H9 (cell line): ENCODE data around the gene MARCHF9. TPM values are rescaled to one million over a fixed set of nuclear protein-coding genes. Genes with fewer than 3 reads are reported as not detected.

Source experiments
- DNase-seq: peaks from one replicate; pipeline ENCODE4 v3.0.0-alpha.2; 2017
- H2AFZ ChIP-seq: one replicate; pipeline ENCODE4 v1.6.1; 2013; ENCODE audit warnings: mild to moderate bottlenecking, low read length, control low read depth, moderate library complexity
- H2AK5ac ChIP-seq: 2 replicates; pipeline ENCODE4 v1.6.1; 2013; ENCODE audit warnings: low read length, control low read depth, mixed read lengths; ENCODE audit not compliant: insufficient read length
- H2BK120ac ChIP-seq: one replicate; pipeline ENCODE4 v1.6.1; 2013; ENCODE audit warnings: low read depth, mild to moderate bottlenecking, low read length, control low read depth, inconsistent platforms; ENCODE audit not compliant: poor library complexity, severe bottlenecking
- H2BK12ac ChIP-seq: 2 replicates; pipeline ENCODE4 v1.6.1; 2013; ENCODE audit warnings: low read length, control low read depth, mixed read lengths, low read depth; ENCODE audit not compliant: insufficient read length
- H2BK15ac ChIP-seq: 2 replicates; pipeline ENCODE4 v1.6.1; 2013; ENCODE audit warnings: low read depth, low read length, control low read depth
- H2BK20ac ChIP-seq: one replicate; pipeline ENCODE4 v1.6.1; 2013; ENCODE audit warnings: low read depth, mild to moderate bottlenecking, low read length, control low read depth, inconsistent platforms; ENCODE audit not compliant: poor library complexity, severe bottlenecking
- H2BK5ac ChIP-seq: 2 replicates; pipeline ENCODE4 v1.6.1; 2013; ENCODE audit warnings: low read length, control low read depth, mixed read lengths; ENCODE audit not compliant: insufficient read length
- H3K14ac ChIP-seq: 2 replicates; pipeline ENCODE4 v1.6.1; 2013; ENCODE audit warnings: low read length, control low read depth; ENCODE audit not compliant: insufficient read depth
- H3K18ac ChIP-seq: 2 replicates; pipeline ENCODE4 v1.6.1; 2013; ENCODE audit warnings: low read depth, mild to moderate bottlenecking, mixed read lengths, low read length, control low read depth; ENCODE audit not compliant: insufficient read length
- H3K23ac ChIP-seq: 2 replicates; pipeline ENCODE4 v1.6.1; 2013; ENCODE audit warnings: low read length, control low read depth, mixed read lengths, low read depth; ENCODE audit not compliant: insufficient read length
- H3K23me2 ChIP-seq: 2 replicates; pipeline ENCODE4 v1.6.1; 2013; ENCODE audit warnings: low read depth, mild to moderate bottlenecking, mixed read lengths, low read length, control low read depth; ENCODE audit not compliant: insufficient read length, poor library complexity, severe bottlenecking
- H3K27ac ChIP-seq: 2 replicates; pipeline ENCODE4 v1.5.1; 2013; ENCODE audit warnings: low read length, control low read depth, mixed read lengths, low read depth; ENCODE audit not compliant: insufficient read length
- H3K27me3 ChIP-seq: 2 replicates; pipeline ENCODE4 v1.6.1; 2013; ENCODE audit warnings: low read length, control low read depth, inconsistent platforms; ENCODE audit not compliant: insufficient read depth
- H3K4ac ChIP-seq: 2 replicates; pipeline ENCODE4 v1.6.1; 2013; ENCODE audit warnings: low read depth, mild to moderate bottlenecking, control low read depth, inconsistent platforms, low read length, moderate library complexity
- H3K4me1 ChIP-seq: 2 replicates; pipeline ENCODE4 v1.6.1; 2013; ENCODE audit warnings: low read length, control low read depth, inconsistent platforms; ENCODE audit not compliant: insufficient read depth
- H3K4me2 ChIP-seq: 2 replicates; pipeline ENCODE4 v1.6.1; 2013; ENCODE audit warnings: low read length, control low read depth, mixed read lengths; ENCODE audit not compliant: insufficient read length, insufficient read depth
- H3K56ac ChIP-seq: 2 replicates; pipeline ENCODE4 v1.6.1; 2013; ENCODE audit warnings: low read depth, mild to moderate bottlenecking, mixed read lengths, low read length, control low read depth; ENCODE audit not compliant: insufficient read length
- H3K79me1 ChIP-seq: 2 replicates; pipeline ENCODE4 v1.6.1; 2013; ENCODE audit warnings: low read depth, mild to moderate bottlenecking, moderate library complexity, low read length, control low read depth, inconsistent platforms; ENCODE audit not compliant: insufficient read depth, poor library complexity, severe bottlenecking
- H3K79me2 ChIP-seq: 2 replicates; pipeline ENCODE4 v1.6.1; 2013; ENCODE audit warnings: low read length, control low read depth, inconsistent platforms; ENCODE audit not compliant: insufficient read depth
- H3K9ac ChIP-seq: 2 replicates; pipeline ENCODE4 v1.6.1; 2013; ENCODE audit warnings: low read length, control low read depth, mixed read lengths; ENCODE audit not compliant: insufficient read length; ENCODE audit errors: extremely low read depth
- H3K9me3 ChIP-seq: one replicate; pipeline ENCODE4 v1.6.1; 2013; ENCODE audit warnings: low read depth, low read length, inconsistent platforms; ENCODE audit not compliant: control insufficient read depth
- H3T11ph ChIP-seq: one replicate; pipeline ENCODE4 v1.6.1; 2013; ENCODE audit warnings: mild to moderate bottlenecking, low read length, control low read depth, inconsistent platforms
- H4K20me1 ChIP-seq: one replicate; pipeline ENCODE4 v1.6.1; 2013; ENCODE audit not compliant: control insufficient read depth, insufficient read length, insufficient read depth
- H4K5ac ChIP-seq: 2 replicates; pipeline ENCODE4 v1.6.1; 2013; ENCODE audit warnings: low read depth, mild to moderate bottlenecking, mixed read lengths, low read length, control low read depth; ENCODE audit not compliant: insufficient read length
- H4K8ac ChIP-seq: replicated peaks from 2 replicates; pipeline ENCODE4 v1.6.1; 2013; ENCODE audit warnings: low read length, control low read depth, mixed read lengths, low read depth; ENCODE audit not compliant: insufficient read length
- H4K91ac ChIP-seq: 2 replicates; pipeline ENCODE4 v1.6.1; 2013; ENCODE audit warnings: low read depth, mild to moderate bottlenecking, moderate library complexity, mixed read lengths, low read length, control low read depth; ENCODE audit not compliant: insufficient read length
- H3K27ac Mint-ChIP-seq, 3 experiments: 2 replicates in 2 of 3; 3 replicates in 1 of 3; pipeline ENCODE4 v1.8.0; 2020 to 2021; ENCODE audit warnings: mixed read lengths in 3 of 3, mild to moderate bottlenecking in 1 of 3, moderate library complexity in 1 of 3
- H3K27me3 Mint-ChIP-seq: 2 replicates; pipeline ENCODE4 v1.8.0; 2021; ENCODE audit warnings: low read depth, mild to moderate bottlenecking, moderate library complexity, mixed read lengths
- H3K36me3 Mint-ChIP-seq, 3 experiments: 2 replicates in 2 of 3; 3 replicates in 1 of 3; pipeline ENCODE4 v1.8.0; 2020 to 2021; ENCODE audit warnings: low read depth in 3 of 3, mixed read lengths in 3 of 3; ENCODE audit not compliant: insufficient read depth in 1 of 3
- H3K4me1 Mint-ChIP-seq, 2 experiments: 2 replicates each; pipeline ENCODE4 v1.8.0; 2020; ENCODE audit warnings: mixed read lengths in 2 of 2
- H3K4me3 Mint-ChIP-seq, 2 experiments: 2 replicates in 1 of 2; 3 replicates in 1 of 2; pipeline ENCODE4 v1.8.0; 2020 to 2021; ENCODE audit warnings: mild to moderate bottlenecking in 2 of 2, mixed read lengths in 2 of 2, moderate library complexity in 1 of 2
- H3K9me3 Mint-ChIP-seq, 2 experiments: 2 replicates in 1 of 2; 3 replicates in 1 of 2; pipeline ENCODE4 v1.8.0; 2020; ENCODE audit warnings: mild to moderate bottlenecking in 2 of 2, mixed read lengths in 2 of 2, moderate library complexity in 1 of 2
- WGBS: extraction: QIAGEN DNeasy Blood & Tissue Kit; methylation state at CpG from one replicate; pipeline ENCODE4 v1.1.7; 2013; ENCODE audit warnings: missing lambda C conversion rate, low lambda C conversion rate, mixed read lengths; ENCODE audit not compliant: insufficient read length; ENCODE audit errors: extremely low coverage; 5-methylcytosine and 5-hydroxymethylcytosine counted together
- total RNA-seq: library from RNA; stranded (reverse); gene quantifications from 2 replicates; pipeline ENCODE4 v1.2.1, GENCODE V29; 2021
- TF ChIP-seq, protein P1 (sequence below): fragments of 200-600 bp; sonication (generic); conservative IDR thresholded peaks from 3 replicates; pipeline ENCODE4 v1.8.0; 2021; ENCODE audit warnings: antibody characterized with exemption, mild to moderate bottlenecking

The MARCHF9 gene
- total RNA-seq, 1 experiment from 2014 or later = 20.5 TPM

DNA sequence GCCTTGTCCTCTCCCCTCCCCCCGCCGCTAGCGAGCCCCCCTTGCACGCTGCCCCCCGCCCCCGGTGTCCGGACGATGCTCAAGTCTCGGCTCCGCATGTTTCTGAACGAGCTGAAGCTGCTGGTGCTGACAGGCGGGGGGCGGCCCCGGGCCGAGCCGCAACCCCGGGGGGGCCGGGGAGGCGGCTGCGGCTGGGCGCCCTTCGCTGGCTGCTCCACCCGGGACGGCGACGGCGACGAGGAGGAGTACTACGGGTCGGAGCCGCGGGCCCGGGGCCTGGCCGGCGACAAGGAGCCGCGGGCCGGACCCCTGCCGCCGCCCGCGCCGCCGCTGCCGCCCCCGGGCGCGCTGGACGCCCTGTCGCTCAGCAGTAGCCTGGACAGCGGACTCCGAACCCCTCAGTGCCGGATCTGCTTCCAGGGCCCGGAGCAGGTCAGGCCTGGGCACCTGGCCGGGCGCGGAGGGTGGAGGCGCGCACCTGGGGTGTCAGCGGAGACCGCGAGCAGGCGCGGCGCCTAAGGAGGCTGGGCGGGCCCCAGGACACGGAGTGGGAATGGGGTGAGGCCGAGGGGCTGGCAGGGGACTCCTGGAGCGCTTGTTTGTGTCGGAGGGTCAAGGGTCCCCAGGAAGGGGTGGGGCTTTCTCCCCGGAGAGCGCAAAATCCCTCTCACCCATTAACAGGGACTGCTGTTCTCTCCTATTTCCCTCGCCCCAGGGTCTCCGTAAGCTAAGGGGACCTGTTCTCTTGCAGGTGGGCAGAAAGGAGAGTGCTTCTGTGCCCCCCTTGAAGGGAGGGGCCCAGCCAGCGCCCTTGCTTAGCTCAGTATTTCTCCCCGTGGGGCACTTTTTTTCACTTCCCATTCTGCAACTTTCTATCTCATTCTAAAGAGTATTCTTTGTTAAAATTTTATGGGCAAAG lies 810 bp downstream of the MARCHF9 start:
- Histone ChIP-seq H3K14ac (no peak overlapping the region), H3K56ac (no peak overlapping the region), H3K79me1 (no peaks in the 10 kb centered on the region), H4K91ac (no peak overlapping the region), H2BK12ac (no peak overlapping the region), H3K18ac (no peak overlapping the region), H2BK20ac (no peak overlapping the region), H3K23ac (no peak overlapping the region), H2BK120ac (no peak overlapping the region), H3K9me3 (no peaks in the 10 kb centered on the region), H3K27me3 (peaks cover 11% of the 10 kb centered on the region), H2AK5ac (no peak overlapping the region), H3K23me2 (peaks cover 17% of the 10 kb centered on the region), H3K9ac (no peak overlapping the region), H3K4me2 (peak overlapping the region; percentile 34), H3K27ac (no peak overlapping the region), H3K4me1 (0 out of 2 replicates have a peak, but pooled peaks cover 7% of the 10 kb centered on the region), H4K20me1 (no peaks in the 10 kb centered on the region), H2BK5ac (no peak overlapping the region), H2BK15ac (no peak overlapping the region), H3K79me2 (peaks cover 11% of the 10 kb centered on the region; the same call in 1 of the 2 replicates), H3K4ac (no peak overlapping the region), H2AFZ (no peak overlapping the region), H4K8ac (no peak overlapping the region), H3T11ph (no peak overlapping the region), H4K5ac (no peak overlapping the region)
- no CpG with 5 or more reads among the region's 76 CpGs for WGBS
- Mint-ChIP-seq H3K4me3 (peak overlapping the region; percentile 61 to 78), H3K36me3 (peaks cover 13 to 28% (median 14%) of the 10 kb centered on the region in 3 experiments), H3K27ac (no peak overlapping the region), H3K9me3 (peaks cover 0 to 2% of the 10 kb centered on the region in 2 experiments; a peak in 2 of 5 replicates), H3K27me3 (peaks cover 30% of the 10 kb centered on the region), H3K4me1 (peaks cover 40 to 42% of the 10 kb centered on the region in 2 experiments)
- no peak for DNase-seq
- TF ChIP-seq, protein P1, sequence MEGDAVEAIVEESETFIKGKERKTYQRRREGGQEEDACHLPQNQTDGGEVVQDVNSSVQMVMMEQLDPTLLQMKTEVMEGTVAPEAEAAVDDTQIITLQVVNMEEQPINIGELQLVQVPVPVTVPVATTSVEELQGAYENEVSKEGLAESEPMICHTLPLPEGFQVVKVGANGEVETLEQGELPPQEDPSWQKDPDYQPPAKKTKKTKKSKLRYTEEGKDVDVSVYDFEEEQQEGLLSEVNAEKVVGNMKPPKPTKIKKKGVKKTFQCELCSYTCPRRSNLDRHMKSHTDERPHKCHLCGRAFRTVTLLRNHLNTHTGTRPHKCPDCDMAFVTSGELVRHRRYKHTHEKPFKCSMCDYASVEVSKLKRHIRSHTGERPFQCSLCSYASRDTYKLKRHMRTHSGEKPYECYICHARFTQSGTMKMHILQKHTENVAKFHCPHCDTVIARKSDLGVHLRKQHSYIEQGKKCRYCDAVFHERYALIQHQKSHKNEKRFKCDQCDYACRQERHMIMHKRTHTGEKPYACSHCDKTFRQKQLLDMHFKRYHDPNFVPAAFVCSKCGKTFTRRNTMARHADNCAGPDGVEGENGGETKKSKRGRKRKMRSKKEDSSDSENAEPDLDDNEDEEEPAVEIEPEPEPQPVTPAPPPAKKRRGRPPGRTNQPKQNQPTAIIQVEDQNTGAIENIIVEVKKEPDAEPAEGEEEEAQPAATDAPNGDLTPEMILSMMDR = no peak
